ENCODE results near the gene FAM171A1. TPM values are rescaled to one million over a fixed set of nuclear protein-coding genes. Genes with fewer than 3 reads are reported as not detected.

FAM171A1 gene
- total and polyA plus RNA-seq, 2 of the 13 experiments (the other 11 are each of a cell fraction or from before 2014, with no cell fraction given) = 21.5 to 34.7 TPM

DNA sequence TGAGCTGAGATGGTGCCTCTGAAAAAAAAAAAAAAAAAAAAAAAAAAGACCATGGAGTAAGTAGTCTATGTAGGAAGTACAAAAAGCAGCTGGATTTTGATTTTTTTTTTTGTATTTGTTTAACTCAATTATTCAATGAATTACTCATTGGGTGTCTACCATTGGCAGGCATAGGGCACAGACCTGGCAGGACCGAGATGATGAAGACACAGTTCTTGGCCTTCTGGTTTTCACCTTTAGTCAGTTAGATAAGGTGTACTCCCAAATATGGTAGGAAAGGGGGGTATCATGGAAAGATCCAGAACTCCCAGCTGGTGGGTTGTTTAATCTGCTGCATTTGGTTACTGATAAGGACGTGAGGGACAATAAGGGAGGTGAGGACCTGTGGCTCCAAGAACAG is 105.5 kb downstream of the FAM171A1 start:
- BruUV-seq (replicated peaks) = no TSS peak
- ATAC-seq (no peak), FAIRE-seq (no peak), DNase-seq (ENCODE audit: low spot score) (no peak)
- Histone ChIP-seq H3K4me3 (replicated peaks in 1 of 3; ENCODE audit: insufficient read depth in 1 of 3, low read depth in 2 of 3, low read length in 3 of 3) (no peak overlapping the region), H3K4me1 (ENCODE audit: insufficient read depth, low read length) (peaks cover 8% of the 10 kb centered on the region), H3K9ac (ENCODE audit: insufficient read depth, low read depth, low read length) (no peak overlapping the region), H3K36me3 (replicated peaks in 1 of 2; ENCODE audit: control insufficient read depth in 1 of 2, insufficient read depth in 2 of 2, low read length in 2 of 2) (peaks cover 2 to 33% of the 10 kb centered on the region in 2 experiments; a peak in 4 of 5 replicates), H2AFZ (ENCODE audit: low read length) (no peak overlapping the region), H3K4me2 (ENCODE audit: low read depth, low read length) (no peak overlapping the region), H3K79me2 (ENCODE audit: insufficient read depth, low read length) (no peaks in the 10 kb centered on the region), H3K27me3 (ENCODE audit: control insufficient read depth in 1 of 2, insufficient read depth in 2 of 2, low read length in 2 of 2) (no peaks in the 10 kb centered on the region), H4K20me1 (ENCODE audit: insufficient read depth, low read length) (no peaks in the 10 kb centered on the region), H3K27ac (ENCODE audit: extremely low read length, insufficient read depth, low read length) (no peak overlapping the region), H3K9me3 (ENCODE audit: low read length) (no peaks in the 10 kb centered on the region)
- intact Hi-C loops (cut with micrococcal nuclease; ENCODE audit: unreplicated experiment) = no loop called here
- CTCF ChIA-PET (ENCODE audit: low intra/inter-chr PET ratio, low total read pairs) = no interaction called here
- in situ Hi-C loops (cut with HindIII; ENCODE audit: extremely low pct_ligation_motif_present, low pct_unique_long_range_greater_than_20kb) = no loop called here
- POLR2A ChIA-PET = no interaction called here
- whole genome bisulfite sequencing (ENCODE audit: low lambda C conversion rate) = 98% methylated on average over 2 of the region's 2 CpGs
- TF ChIP-seq SP5 (CRISPR knock-in tag; IDR thresholded peaks at IDR 0.05; ENCODE audit: borderline replicate concordance, low read depth) (no peak), ARHGAP35 (CRISPR knock-in tag; IDR thresholded peaks at IDR 0.05; ENCODE audit: borderline replicate concordance) (no peak), ZNF850 (CRISPR knock-in tag; conservative IDR thresholded peaks at IDR 0.05) (no peak), SP1 (IDR thresholded peaks at IDR 0.05) (no peak), SP1 (CRISPR knock-in tag; IDR thresholded peaks at IDR 0.05) (no peak), ZNF326 (CRISPR knock-in tag; IDR thresholded peaks at IDR 0.05; ENCODE audit: borderline replicate concordance) (no peak), FLYWCH1 (CRISPR knock-in tag; IDR thresholded peaks at IDR 0.05) (no peak), NONO (IDR thresholded peaks at IDR 0.05) (no peak), NONO (CRISPR knock-in tag; conservative IDR thresholded peaks at IDR 0.05) (no peak), SYNCRIP (IDR thresholded peaks at IDR 0.05; ENCODE audit: insufficient read depth, low read depth, low read length) (no peak), AKNA (CRISPR knock-in tag; IDR thresholded peaks at IDR 0.05; ENCODE audit: borderline replicate concordance) (no peak), E2F5 (CRISPR knock-in tag; conservative IDR thresholded peaks at IDR 0.05) (no peak), BCL3 (CRISPR knock-in tag; IDR thresholded peaks at IDR 0.05) (no peak), ZNF780A (CRISPR knock-in tag; IDR thresholded peaks at IDR 0.05) (no peak), JDP2 (CRISPR knock-in tag; IDR thresholded peaks at IDR 0.05; ENCODE audit: borderline replicate concordance) (no peak), UBTF (CRISPR knock-in tag; IDR thresholded peaks at IDR 0.05) (no peak)
